Sigmoid colon (tissue), 4 donors: ENCODE data around the gene AGBL1.

Experiments used
- CTCF ChIP-seq, 4 experiments: fragments of 450-650 bp in 3 of 4; fragments of 200-600 bp in 1 of 4; IDR thresholded peaks; one replicate each; pipeline ENCODE4 v1.5.1; 2016 to 2019; ENCODE audit warnings: antibody characterized with exemption in 4 of 4, mild to moderate bottlenecking in 3 of 4, moderate library complexity in 2 of 4
- EP300 ChIP-seq, 4 donors: sonication (generic); formaldehyde crosslinking; IDR thresholded peaks; one replicate each; pipeline ENCODE4 v1.6.1; 2017; ENCODE audit warnings: antibody characterized with exemption in 4 of 4
- POLR2A ChIP-seq, 2 donors: fragments of 450-650 bp; IDR thresholded peaks; one replicate each; pipeline ENCODE4 v1.6.1; 2016; ENCODE audit warnings: antibody characterized with exemption in 2 of 2, mild to moderate bottlenecking in 2 of 2, moderate library complexity in 2 of 2
- POLR2AphosphoS5 ChIP-seq, 4 donors: sonication (generic); formaldehyde crosslinking; IDR thresholded peaks; one replicate each; pipeline ENCODE4 v1.6.1; 2017; ENCODE audit warnings: antibody characterized with exemption in 4 of 4

- TF ChIP-seq CTCF (IDR thresholded peaks at IDR 0.05) (no peak), EP300 (IDR thresholded peaks at IDR 0.05) (no peak), POLR2AphosphoS5 (IDR thresholded peaks at IDR 0.05) (no peak), POLR2A (IDR thresholded peaks at IDR 0.05) (no peak)
Observed at GRCh38 chr15:86935841-86936240, 856.2 kb downstream of the AGBL1 start.
